A549 (cell line): ENCODE measurements around the gene ARHGEF37. TPM values are rescaled to one million over a fixed set of nuclear protein-coding genes. Genes with fewer than 3 reads are reported as not detected.

Experiments used
- ATAC-seq, 2 experiments: fragments of 200-7000 bp in 1 of 2; fragments of >200 bp in 1 of 2; cut with Nextera tagmentation in 1 of 2; cut with Tn5 transposase in 1 of 2; 3 replicates each; pipeline versions ENCODE4 v1.8.0 to v1.9.1; 2018 to 2020; ENCODE audit warnings: mild to moderate bottlenecking in 1 of 2, moderate library complexity in 1 of 2
- CTCF ChIA-PET: fragments of 300-600 bp; sonication (Branson Sonifier 250); formaldehyde crosslinking; extraction: SDS; loops from one replicate; lab custom pipeline; 2021; ENCODE audit warnings: antibody characterized with exemption, inconsistent platforms; lab: Yijun Ruan, JAX
- POLR2A ChIA-PET: fragments of 350-600 bp; formaldehyde crosslinking; extraction: SDS; loops from one replicate; lab custom pipeline; 2021; ENCODE audit warnings: antibody characterized with exemption, inconsistent platforms; lab: Yijun Ruan, JAX
- DNase-seq, 2 experiments: peaks; one replicate each; pipeline versions ENCODE4 v3.0.0 to v3.0.0-alpha.2; 2011 to 2016; ENCODE audit warnings: low read depth in 1 of 2, low spot score in 1 of 2
- FAIRE-seq: peaks from 2 replicates; lab custom pipeline; 2011; peaks lifted over from hg19 to GRCh38; lab: Jason Lieb, UNC
- H3K27ac ChIP-seq, 2 experiments: fragments of >200 bp; sonication (Bioruptor Twin); formaldehyde crosslinking; 3 replicates each; pipeline ENCODE4 v1.5.1; 2016 to 2017
- H3K4me1 ChIP-seq: fragments of >200 bp; sonication (Bioruptor Twin); formaldehyde crosslinking; 3 replicates; pipeline ENCODE4 v1.6.1; 2016
- H3K4me2 ChIP-seq: fragments of >200 bp; sonication (Bioruptor Twin); formaldehyde crosslinking; 3 replicates; pipeline ENCODE4 v1.6.1; 2016
- H3K4me3 ChIP-seq: fragments of >200 bp; sonication (Bioruptor Twin); formaldehyde crosslinking; 3 replicates; pipeline ENCODE4 v1.5.1; 2016
- H3K9me3 ChIP-seq: fragments of >200 bp; sonication (Bioruptor Twin); formaldehyde crosslinking; 3 replicates; pipeline ENCODE4 v1.6.1; 2016
- CBX2 ChIP-seq: fragments of 200-600 bp; sonication (generic); IDR thresholded peaks from 2 replicates; pipeline ENCODE4 v1.6.1; 2016; ENCODE audit warnings: low read depth, mild to moderate bottlenecking, borderline replicate concordance
- EHF ChIP-seq: fragments of 250-450 bp; sonication (Bioruptor Pico); IDR thresholded peaks from 2 replicates; pipeline ENCODE4 v1.5.0; 2020; ENCODE audit warnings: mild to moderate bottlenecking
- EHMT2 ChIP-seq: fragments of 200-600 bp; sonication (generic); IDR thresholded peaks from 2 replicates; pipeline ENCODE4 v1.6.1; 2016; ENCODE audit warnings: antibody characterized with exemption, low read depth, mild to moderate bottlenecking, moderate library complexity
- ELK1 ChIP-seq: fragments of 150-350 bp; IDR thresholded peaks from 2 replicates; pipeline ENCODE4 v1.6.1; 2014; ENCODE audit warnings: low read depth, mild to moderate bottlenecking, low read length
- FOXS1 ChIP-seq: fragments of 250-450 bp; sonication (Bioruptor Pico); IDR thresholded peaks from 2 replicates; pipeline ENCODE4 v1.5.0; 2020; ENCODE audit warnings: mild to moderate bottlenecking, moderate library complexity
- GATA3 ChIP-seq: IDR thresholded peaks from 2 replicates; pipeline ENCODE4 v1.6.1; 2012; ENCODE audit warnings: borderline replicate concordance
- HDAC2 ChIP-seq: fragments of 200-600 bp; sonication (generic); IDR thresholded peaks from 2 replicates; pipeline ENCODE4 v1.6.1; 2016
- HES2 ChIP-seq: fragments of >200 bp; sonication (Bioruptor Twin); formaldehyde crosslinking; IDR thresholded peaks from 2 replicates; pipeline ENCODE4 v1.6.1; 2016
- HMGXB4 ChIP-seq: fragments of 250-450 bp; sonication (Bioruptor Pico); IDR thresholded peaks from 2 replicates; pipeline ENCODE4 v1.5.0; 2021; ENCODE audit warnings: mild to moderate bottlenecking, moderate library complexity, borderline replicate concordance
- HOXB5 ChIP-seq: fragments of 250-450 bp; sonication (Bioruptor Pico); IDR thresholded peaks from 2 replicates; pipeline ENCODE4 v1.5.0; 2020; ENCODE audit warnings: mild to moderate bottlenecking, moderate library complexity
- JUN ChIP-seq, 2 experiments: fragments of >200 bp; sonication (Bioruptor Twin); formaldehyde crosslinking; IDR thresholded peaks; 2 replicates in 1 of 2; 3 replicates in 1 of 2; pipeline ENCODE4 v1.6.1; 2016 to 2017
- KDM1A ChIP-seq: fragments of 200-600 bp; sonication (generic); IDR thresholded peaks from 2 replicates; pipeline ENCODE4 v1.6.1; 2016; ENCODE audit warnings: low read depth, mild to moderate bottlenecking
- MAX ChIP-seq: IDR thresholded peaks from 2 replicates; pipeline ENCODE4 v1.6.1; 2012
- MYC ChIP-seq: IDR thresholded peaks from 2 replicates; pipeline ENCODE4 v1.6.1; 2012; ENCODE audit warnings: mild to moderate bottlenecking, inconsistent platforms, low read length, improper control_type of control experiment, borderline replicate concordance
- NPAS2 ChIP-seq: fragments of 250-450 bp; sonication (Bioruptor Pico); IDR thresholded peaks from 2 replicates; pipeline ENCODE4 v1.8.0; 2022; ENCODE audit warnings: mild to moderate bottlenecking, moderate library complexity, borderline replicate concordance
- PHF8 ChIP-seq: fragments of 200-600 bp; sonication (generic); IDR thresholded peaks from 2 replicates; pipeline ENCODE4 v1.6.1; 2016; ENCODE audit warnings: low read depth, mild to moderate bottlenecking, antibody characterized with exemption, moderate library complexity, borderline replicate concordance
- POLR2AphosphoS2 ChIP-seq: conservative IDR thresholded peaks from 2 replicates; pipeline ENCODE4 v1.6.1; 2012; ENCODE audit warnings: low read length, improper control_type of control experiment, inconsistent platforms
- RCOR1 ChIP-seq: fragments of 150-350 bp; IDR thresholded peaks from 2 replicates; pipeline ENCODE4 v1.6.1; 2014; ENCODE audit warnings: antibody characterized with exemption, low read length, low read depth
- REST ChIP-seq: fragments of 200-600 bp; sonication (generic); IDR thresholded peaks from 2 replicates; pipeline ENCODE4 v1.6.1; 2016; ENCODE audit warnings: antibody characterized with exemption, mild to moderate bottlenecking, moderate library complexity
- USF2 ChIP-seq: fragments of 450-650 bp; IDR thresholded peaks from 2 replicates; pipeline ENCODE4 v1.6.1; 2014; ENCODE audit warnings: antibody characterized with exemption
- ZFP36 ChIP-seq: fragments of 450-650 bp; IDR thresholded peaks from 2 replicates; pipeline ENCODE4 v1.6.1; 2014; ENCODE audit warnings: borderline replicate concordance; ENCODE audit not compliant: partially characterized antibody
- WGBS: methylation state at CpG from one replicate; pipeline ENCODE4 v1.1.6; 2017; ENCODE audit errors: missing lambda C conversion rate; 5-methylcytosine and 5-hydroxymethylcytosine counted together
- polyA plus RNA-seq, 4 experiments: library from polyadenylated mRNA; depleted of rRNA in 3 of 4; stranded (reverse); fragments of >200 nt; fragmentation: RNase III in 1 of 4; extraction: RNeasy Plus Mini Kit Qiagen cat#74134 plus additional on column Dnase treatment in 1 of 4; gene quantifications; 2 replicates in 3 of 4; 3 replicates in 1 of 4; pipeline ENCODE4 v1.2.3, GENCODE V29; 2011 to 2017

Gene ARHGEF37
- polyA plus RNA-seq, 2 of the 4 experiments (the other 2 are of a cell fraction): 1.2 to 1.5 TPM

- TF ChIP-seq HDAC2 (no peak), PHF8 (peak; percentile 85; the same call in 1 of the 2 replicates), ELK1 (0 out of 2 replicates have a peak, but pooled peaks have one; percentile 68), FOXS1 (no peak), RCOR1 (no peak), JUN (IDR thresholded peaks at IDR 0.05) (peak; percentile 93 to 94), HMGXB4 (no peak), EHMT2 (no peak), POLR2AphosphoS2 (no peak), NPAS2 (CRISPR knock-in tag) (no peak), CBX2 (no peak), GATA3 (no peak; the same call in 1 of the 2 replicates), REST (no peak), HES2 (no peak), KDM1A (no peak), EHF (CRISPR knock-in tag) (no peak), HOXB5 (CRISPR knock-in tag) (no peak), ZFP36 (no peak)
- TF ChIP-seq, all 56 proteins: peak for 13
Measured at GRCh38 chr5:149551227-149552037, 29.9 kb upstream of the ARHGEF37 start, which contains the start of gene CSNK1A1 (continued).

- WGBS: 16% methylated on average over 6 of the region's 6 CpGs
- TF ChIP-seq USF2 (no peak), MAX (no peak), MYC (no peak)
- POLR2A ChIA-PET: interaction anchor here (0.6 to 5.5 kb wide), 17 partner anchors 10 to 280 kb away, joined by 3 to 65 read pairs (median 4); partner anchors contain the start of genes AFAP1L1 and GRPEL2
- Histone ChIP-seq H3K4me2 (peak overlapping the region; percentile 85), H3K4me1 (peaks cover 25% of the 10 kb centered on the region), H3K27ac (peak overlapping the region; percentile 97), H3K9me3 (no peaks in the 10 kb centered on the region), H3K4me3 (peak overlapping the region; percentile 85)
- DNase-seq (no peak), ATAC-seq (no peak), FAIRE-seq (no peak)
- CTCF ChIA-PET: interaction anchor here (0.7 to 16.2 kb wide), 37 partner anchors 9 to 235 kb away, joined by 3 to 209 read pairs (median 5); partner anchors contain the start of genes GRPEL2 and PCYOX1L
Measured at GRCh38 chr5:149552038-149552494, 29.2 kb upstream of the ARHGEF37 start.
